Uterus (tissue), 4 donors: ENCODE measurements around the gene HDAC7. TPM values are rescaled to one million over a fixed set of nuclear protein-coding genes. Genes with fewer than 3 reads are reported as not detected.

Source experiments
- DNase-seq, 2 donors: peaks; one replicate each; pipeline ENCODE4 v3.0.0-alpha.2; 2019 to 2020
- H3K27ac ChIP-seq, 2 donors: fragments of 200-600 bp; sonication (generic); 1 replicate in 1 of 2; 2 replicates in 1 of 2; pipeline ENCODE4 v1.5.1; 2016 to 2018
- H3K27me3 ChIP-seq, 2 donors: fragments of 200-600 bp; sonication (generic); one replicate each; pipeline ENCODE4 v1.5.1; 2018 to 2019; ENCODE audit warnings: control low read depth in 1 of 2
- H3K36me3 ChIP-seq, 2 donors: fragments of 200-600 bp; sonication (generic); one replicate each; pipeline ENCODE4 v1.5.1; 2019; ENCODE audit warnings: control low read depth in 1 of 2
- H3K4me1 ChIP-seq, 2 donors: fragments of 200-600 bp; sonication (generic); one replicate each; pipeline ENCODE4 v1.5.1; 2018 to 2019; ENCODE audit warnings: control low read depth in 1 of 2
- H3K4me3 ChIP-seq, 2 donors: fragments of 200-600 bp; sonication (generic); 1 replicate in 1 of 2; 2 replicates in 1 of 2; pipeline ENCODE4 v1.5.1; 2018 to 2019; ENCODE audit warnings: mild to moderate bottlenecking in 1 of 2
- H3K9me3 ChIP-seq, 2 donors: fragments of 200-600 bp; sonication (generic); one replicate each; pipeline ENCODE4 v1.5.1; 2019; ENCODE audit warnings: control low read depth in 1 of 2
- POLR2A ChIP-seq, 2 donors: fragments of 450-650 bp; IDR thresholded peaks; one replicate each; pipeline ENCODE4 v1.6.1; 2016; ENCODE audit warnings: antibody characterized with exemption in 2 of 2, mild to moderate bottlenecking in 1 of 2, moderate library complexity in 1 of 2
- intact Hi-C: fragments of 100-400 bp; cut with DNase I; formaldehyde crosslinking; loops from one replicate; pipeline ENCODE4 v1.15.1; 2023; ENCODE audit warnings: low total_unique reads
- total RNA-seq, 4 donors: library from RNA; depleted of rRNA in 3 of 4; stranded (reverse); fragments of >200 nt in 3 of 4; gene quantifications; one replicate each; pipeline versions ENCODE4 v1.1.0 to v1.2.4, GENCODE V29; 2014 to 2023
- TF ChIP-seq, protein P1 (sequence below), 4 experiments: fragments of 200-600 bp in 2 of 4; fragments of 450-650 bp in 2 of 4; sonication (generic) in 2 of 4; IDR thresholded peaks; one replicate each; pipeline ENCODE4 v1.5.1; 2016 to 2019; ENCODE audit warnings: antibody characterized with exemption in 4 of 4, mild to moderate bottlenecking in 2 of 4, moderate library complexity in 1 of 4
- donor health status: DM: yes; HTN: yes; CAD: no.

HDAC7 gene
- total RNA-seq, 4 donors from 2014 or later: 33.0 to 191 (median 42.5) TPM

DNA sequence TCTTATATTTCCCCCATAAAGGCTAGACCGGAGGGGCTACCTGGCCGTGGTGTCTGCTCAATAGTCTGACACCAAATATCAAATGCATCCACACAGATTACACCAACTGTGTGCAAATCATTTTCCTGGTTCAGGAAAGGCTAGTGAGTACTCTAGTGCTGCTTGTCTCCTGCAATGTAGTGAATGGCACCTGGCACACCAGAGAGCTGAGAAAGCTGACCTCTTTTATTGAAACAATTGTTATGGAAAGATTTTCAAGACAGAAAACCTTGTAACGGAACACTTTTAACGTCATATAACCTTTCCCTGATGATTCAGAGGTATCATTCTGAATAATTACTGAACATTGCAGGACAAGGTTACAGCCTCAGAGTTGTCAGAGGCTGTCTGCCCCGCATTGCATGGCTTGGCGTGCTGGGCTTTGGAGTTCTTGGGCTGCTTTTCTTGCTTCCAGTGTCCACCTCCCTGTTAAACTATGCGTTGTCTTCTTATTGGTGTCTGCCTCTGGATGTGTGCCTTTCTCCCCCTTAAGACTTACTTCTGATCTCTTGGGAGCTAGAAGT lies 40.7 kb upstream of the HDAC7 start:
- H3K4me1 ChIP-seq: no peaks in the 10 kb centered on the region
- no peaks in the 10 kb centered on the region for H3K27me3 ChIP-seq
- no peaks in the 10 kb centered on the region for H3K9me3 ChIP-seq
- no peak for DNase-seq
- H3K27ac ChIP-seq: no peak overlapping the region
- H3K4me3 ChIP-seq: no peak overlapping the region
- no peaks in the 10 kb centered on the region for H3K36me3 ChIP-seq
- TF ChIP-seq, protein P1, sequence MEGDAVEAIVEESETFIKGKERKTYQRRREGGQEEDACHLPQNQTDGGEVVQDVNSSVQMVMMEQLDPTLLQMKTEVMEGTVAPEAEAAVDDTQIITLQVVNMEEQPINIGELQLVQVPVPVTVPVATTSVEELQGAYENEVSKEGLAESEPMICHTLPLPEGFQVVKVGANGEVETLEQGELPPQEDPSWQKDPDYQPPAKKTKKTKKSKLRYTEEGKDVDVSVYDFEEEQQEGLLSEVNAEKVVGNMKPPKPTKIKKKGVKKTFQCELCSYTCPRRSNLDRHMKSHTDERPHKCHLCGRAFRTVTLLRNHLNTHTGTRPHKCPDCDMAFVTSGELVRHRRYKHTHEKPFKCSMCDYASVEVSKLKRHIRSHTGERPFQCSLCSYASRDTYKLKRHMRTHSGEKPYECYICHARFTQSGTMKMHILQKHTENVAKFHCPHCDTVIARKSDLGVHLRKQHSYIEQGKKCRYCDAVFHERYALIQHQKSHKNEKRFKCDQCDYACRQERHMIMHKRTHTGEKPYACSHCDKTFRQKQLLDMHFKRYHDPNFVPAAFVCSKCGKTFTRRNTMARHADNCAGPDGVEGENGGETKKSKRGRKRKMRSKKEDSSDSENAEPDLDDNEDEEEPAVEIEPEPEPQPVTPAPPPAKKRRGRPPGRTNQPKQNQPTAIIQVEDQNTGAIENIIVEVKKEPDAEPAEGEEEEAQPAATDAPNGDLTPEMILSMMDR (IDR thresholded peaks at IDR 0.05): no peak
- no peak for TF ChIP-seq POLR2A (IDR thresholded peaks at IDR 0.05)
- intact Hi-C loops: no loop called here

DNA sequence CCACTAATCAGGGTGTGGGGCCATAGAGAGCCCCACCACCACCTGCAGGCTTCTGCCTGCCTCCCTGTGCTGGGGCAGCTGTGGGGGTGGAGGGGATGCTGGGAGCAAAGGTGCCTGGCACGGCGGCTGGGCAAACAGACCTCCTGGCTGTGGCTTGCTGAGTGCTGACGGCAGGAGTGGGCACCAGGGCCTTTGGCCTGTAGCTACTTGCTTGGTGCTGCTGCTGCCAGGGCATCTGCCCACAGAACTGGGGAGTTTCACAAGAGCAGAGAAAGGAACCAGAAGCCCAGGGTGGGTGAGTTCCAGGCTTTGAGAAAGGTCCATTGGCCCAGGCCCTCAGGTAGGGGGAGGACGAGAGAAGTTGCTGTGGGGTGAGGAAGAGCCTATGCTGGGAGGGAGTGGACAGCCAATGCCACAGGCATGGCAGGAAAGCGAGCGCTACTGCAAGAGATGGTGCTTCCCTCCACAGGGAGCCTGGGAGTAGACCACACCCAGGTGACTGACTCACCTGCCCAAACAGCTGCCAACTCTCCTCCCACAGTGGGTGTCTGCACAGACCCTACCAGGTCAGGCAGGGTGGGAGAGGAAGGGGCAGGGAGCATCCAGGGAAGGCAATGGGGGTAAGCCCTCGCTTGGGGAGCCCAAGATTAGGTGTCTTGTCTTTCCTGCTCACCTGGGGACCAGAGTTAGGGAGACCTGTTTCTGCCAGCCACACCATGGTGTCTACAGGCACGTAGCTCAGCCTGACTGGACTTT lies 39.0 kb upstream of the HDAC7 start:
- no peak overlapping the region for H3K27ac ChIP-seq

DNA sequence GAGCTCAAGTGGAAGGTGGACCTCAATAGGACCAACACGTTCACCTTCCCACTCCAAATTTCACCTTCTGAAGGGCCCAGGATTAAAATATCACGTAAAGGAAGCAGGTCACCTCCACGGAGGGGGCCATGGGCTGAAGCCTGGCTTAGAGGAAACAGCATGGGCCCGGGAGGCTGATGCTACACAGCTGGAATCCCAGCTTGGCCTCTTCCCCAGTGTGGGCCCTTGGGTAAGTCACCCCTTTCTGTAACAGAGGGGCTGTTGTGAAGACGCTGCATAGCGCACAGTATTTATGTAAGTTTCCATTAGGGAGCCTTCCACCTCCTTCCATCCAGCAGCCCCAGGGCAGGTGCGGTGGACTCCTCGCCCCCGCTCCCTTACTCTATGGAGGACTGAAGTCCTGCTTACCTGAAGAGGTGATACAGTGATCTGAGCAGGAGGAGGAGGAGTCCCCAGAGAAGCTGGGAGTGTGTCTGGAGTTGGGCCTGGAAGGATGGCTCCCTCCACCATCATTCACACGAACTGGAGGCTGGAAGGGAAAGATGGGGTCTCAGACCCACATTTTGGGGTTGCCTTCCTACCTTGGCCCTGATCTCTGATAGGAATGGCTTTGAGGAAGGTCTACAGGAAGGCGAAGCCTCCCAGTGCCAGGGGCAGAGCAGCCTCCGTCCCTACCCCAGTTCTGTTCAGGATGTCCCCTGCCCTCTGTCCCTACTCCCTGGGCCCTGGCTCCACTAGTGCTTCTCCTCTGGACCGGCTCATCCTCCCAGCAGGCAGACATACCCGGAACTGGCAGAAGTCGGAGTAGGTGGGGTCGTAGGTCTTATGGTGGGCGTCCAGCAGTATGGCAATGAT lies 37.2 kb upstream of the HDAC7 start:
- Histone ChIP-seq H3K4me1 (no peaks in the 10 kb centered on the region), H3K27ac (no peak overlapping the region), H3K9me3 (no peaks in the 10 kb centered on the region), H3K4me3 (no peak overlapping the region), H3K36me3 (no peaks in the 10 kb centered on the region), H3K27me3 (no peaks in the 10 kb centered on the region)
- TF ChIP-seq, protein P1 (IDR thresholded peaks at IDR 0.05): no peak
- no peak for DNase-seq
- intact Hi-C loops: no loop called here

More for the DNA sequence above, 39.0 kb upstream of the HDAC7 start:
- H3K36me3 ChIP-seq: no peaks in the 10 kb centered on the region
- no peaks in the 10 kb centered on the region for H3K27me3 ChIP-seq
- no peaks in the 10 kb centered on the region for H3K4me1 ChIP-seq
- H3K4me3 ChIP-seq: no peak overlapping the region
- intact Hi-C loops: no loop called here
- TF ChIP-seq, protein P1 (IDR thresholded peaks at IDR 0.05): no peak
- no peak for TF ChIP-seq POLR2A (IDR thresholded peaks at IDR 0.05)
- no peaks in the 10 kb centered on the region for H3K9me3 ChIP-seq
- no peak for DNase-seq

DNA sequence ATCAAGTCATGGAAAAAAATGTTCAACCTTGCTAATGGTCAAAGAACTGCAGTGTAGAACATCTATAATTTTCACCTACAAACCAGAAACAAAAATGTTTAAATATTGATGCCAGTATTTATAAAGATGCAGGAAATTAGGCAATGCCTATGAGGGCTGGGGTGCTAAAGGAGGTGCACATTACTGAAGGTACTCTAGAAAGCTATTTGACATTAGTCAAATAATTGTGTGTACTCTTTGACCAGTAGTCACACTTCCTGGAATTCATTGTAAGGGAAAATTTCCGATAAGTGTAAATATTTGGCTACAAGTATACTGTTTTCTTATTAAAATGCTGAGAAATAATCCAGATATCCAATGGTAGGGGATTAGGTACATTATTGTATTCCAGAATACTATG lies 36.4 kb upstream of the HDAC7 start:
- no peaks in the 10 kb centered on the region for H3K4me1 ChIP-seq
- no peaks in the 10 kb centered on the region for H3K27me3 ChIP-seq
- H3K27ac ChIP-seq: no peak overlapping the region
- H3K4me3 ChIP-seq: no peak overlapping the region
- H3K36me3 ChIP-seq: no peaks in the 10 kb centered on the region
- intact Hi-C loops: no loop called here
- TF ChIP-seq POLR2A (IDR thresholded peaks at IDR 0.05): no peak
- TF ChIP-seq, protein P1 (IDR thresholded peaks at IDR 0.05): no peak
- DNase-seq: no peak
- H3K9me3 ChIP-seq: no peaks in the 10 kb centered on the region

DNA sequence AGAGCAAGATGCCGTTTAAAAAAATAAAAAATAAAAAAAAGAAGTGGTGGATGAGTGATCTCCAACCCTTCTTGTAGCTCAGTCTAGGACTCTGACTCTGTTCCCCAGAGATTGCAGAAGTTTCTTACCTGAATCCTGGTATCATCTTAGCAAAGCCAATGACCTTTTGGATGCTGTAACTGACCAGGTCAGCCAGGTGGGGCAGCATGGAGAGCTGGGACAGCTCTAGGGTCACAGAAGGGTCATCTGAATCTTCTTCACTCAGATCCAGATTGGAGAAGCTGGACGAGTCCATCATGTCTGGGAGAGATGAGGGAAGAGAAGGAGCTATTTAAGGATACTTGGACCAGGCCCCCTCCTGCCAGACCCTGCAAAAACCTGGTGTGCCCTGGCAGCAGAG lies 35.8 kb upstream of the HDAC7 start:
- H3K4me1 ChIP-seq: no peaks in the 10 kb centered on the region
- TF ChIP-seq, protein P1 (IDR thresholded peaks at IDR 0.05): no peak
- TF ChIP-seq POLR2A (IDR thresholded peaks at IDR 0.05): no peak
- no peak overlapping the region for H3K4me3 ChIP-seq
- no peaks in the 10 kb centered on the region for H3K27me3 ChIP-seq
- no peak overlapping the region for H3K27ac ChIP-seq
- no peak for DNase-seq
- no peaks in the 10 kb centered on the region for H3K36me3 ChIP-seq
- intact Hi-C loops: no loop called here
- H3K9me3 ChIP-seq: no peaks in the 10 kb centered on the region
